Activated naive CD8-positive, alpha-beta T cell treated with anti-CD3 and anti-CD28 coated beads, Interleukin-2, amount 50 U/mL, for 16 hours (primary cell): ENCODE data around the gene FAM13C.
"Not testable (repeated sequence)": the region's sequence is repeated elsewhere in the genome, so short reads cannot be mapped to it uniquely, and the experiment has no call there.

Experiments used
- DNase-seq: peaks from one replicate; pipeline ENCODE4 v3.0.0-alpha.2; 2020; ENCODE audit warnings: low read depth, low spot score

The FAM13C gene

GRCh38 chr10:59234816-59235429 lies 127.4 kb downstream of the FAM13C start:
- no peak for DNase-seq

GRCh38 chr10:59234194-59234593 lies 128.2 kb downstream of the FAM13C start:
- DNase-seq = no peak

- DNase-seq = no peak
Measured at GRCh38 chr10:59229441-59229840, 132.9 kb downstream of the FAM13C start.

GRCh38 chr10:59227136-59227673 lies 135.1 kb downstream of the FAM13C start:
- DNase-seq = no peak

- no peak for DNase-seq
Measured at GRCh38 chr10:59225211-59225610, 137.1 kb downstream of the FAM13C start.

GRCh38 chr10:59223597-59223996 lies 138.8 kb downstream of the FAM13C start:
- not testable (repeated sequence) for DNase-seq

GRCh38 chr10:59222788-59223187 lies 139.6 kb downstream of the FAM13C start:
- no peak for DNase-seq

GRCh38 chr10:59216178-59216869 lies 146.0 kb downstream of the FAM13C start:
- DNase-seq = no peak

- DNase-seq = no peak
Measured at GRCh38 chr10:59214160-59214559, 148.2 kb downstream of the FAM13C start.

- no peak for DNase-seq
Measured at GRCh38 chr10:59212301-59212798, 150.0 kb downstream of the FAM13C start.

GRCh38 chr10:59206204-59206720 lies 156.1 kb downstream of the FAM13C start:
- no peak for DNase-seq
